K562 (cell line): Measurements from ENCODE around the gene JUN. TPM values are rescaled to one million over a fixed set of nuclear protein-coding genes. Genes with fewer than 3 reads are reported as not detected.
A peak's percentile ranks its signal among the peaks of the same experiment; 100 is the strongest.

ENCODE experiments used
- ATF1 ChIP-seq, 2 experiments: fragments of 450-650 bp in 1 of 2; IDR thresholded peaks; 2 replicates each; pipeline ENCODE4 v1.6.1; 2016; ENCODE audit warnings: missing compliant biosample characterization in 1 of 2, missing genetic modification characterization in 1 of 2
- ATF2 ChIP-seq: sonication (generic); formaldehyde crosslinking; IDR thresholded peaks from 2 replicates; pipeline ENCODE4 v1.8.1; 2022; ENCODE audit warnings: missing genetic modification reagents
- BDP1 ChIP-seq: IDR thresholded peaks from 3 replicates; pipeline ENCODE4 v1.6.1; 2011; ENCODE audit not compliant: insufficient read length, insufficient read depth
- CHD4 ChIP-seq: fragments of 200-600 bp; sonication (generic); IDR thresholded peaks from 3 replicates; pipeline ENCODE4 v1.6.1; 2012; ENCODE audit warnings: low read depth, mild to moderate bottlenecking, mixed read lengths, low read length, inconsistent platforms; ENCODE audit not compliant: insufficient read depth, insufficient replicate concordance, poor library complexity, severe bottlenecking
- E2F6 ChIP-seq, 2 experiments: IDR thresholded peaks; 2 replicates each; pipeline ENCODE4 v1.6.1; 2011; ENCODE audit warnings: borderline replicate concordance in 1 of 2, control low read depth in 1 of 2, low read depth in 1 of 2, low read length in 1 of 2, mild to moderate bottlenecking in 1 of 2, mixed read lengths in 1 of 2, moderate library complexity in 1 of 2; ENCODE audit not compliant: insufficient read depth in 1 of 2, insufficient read length in 1 of 2, poor library complexity in 1 of 2, severe bottlenecking in 1 of 2; ENCODE audit errors: extremely low read depth in 1 of 2
- FOSL1 ChIP-seq: fragments of 200-800 bp; sonication (Bioruptor generic); conservative IDR thresholded peaks from 2 replicates; pipeline ENCODE4 v1.6.1; 2016; ENCODE audit warnings: missing genetic modification characterization, missing compliant biosample characterization
- FOXK1 ChIP-seq: sonication (generic); formaldehyde crosslinking; IDR thresholded peaks from 2 replicates; pipeline ENCODE4 v1.8.0; 2022; ENCODE audit warnings: missing genetic modification reagents, mild to moderate bottlenecking, borderline replicate concordance
- HMG20A ChIP-seq: fragments of 450-650 bp; formaldehyde crosslinking; conservative IDR thresholded peaks from 2 replicates; pipeline ENCODE4 v1.4.0; 2020; ENCODE audit warnings: mild to moderate bottlenecking, mixed read lengths
- HMG20B ChIP-seq: fragments of 250-450 bp; sonication (Bioruptor Pico); IDR thresholded peaks from 2 replicates; pipeline ENCODE4 v1.5.0; 2021; ENCODE audit warnings: mild to moderate bottlenecking
- KAT8 ChIP-seq: fragments of 450-650 bp; IDR thresholded peaks from 2 replicates; pipeline ENCODE4 v1.6.1; 2016; ENCODE audit warnings: low read depth, mild to moderate bottlenecking
- KHSRP ChIP-seq: fragments of 450-650 bp; IDR thresholded peaks from 2 replicates; pipeline ENCODE4 v1.6.1; 2017
- NFATC3 ChIP-seq: fragments of 450-650 bp; IDR thresholded peaks from 2 replicates; pipeline ENCODE4 v1.6.1; 2017; ENCODE audit warnings: mild to moderate bottlenecking
- PHF8 ChIP-seq: fragments of 200-600 bp; sonication (generic); IDR thresholded peaks from 2 replicates; pipeline ENCODE4 v1.6.1; 2012; ENCODE audit warnings: mixed run types, mild to moderate bottlenecking, inconsistent platforms, low read length, moderate library complexity, borderline replicate concordance
- SIN3A ChIP-seq, 2 experiments: fragments of 150-350 bp in 1 of 2; IDR thresholded peaks; 2 replicates each; pipeline ENCODE4 v1.6.1; 2011 to 2016; ENCODE audit warnings: borderline replicate concordance in 2 of 2, low read depth in 2 of 2, low read length in 2 of 2, mild to moderate bottlenecking in 2 of 2, moderate library complexity in 2 of 2; ENCODE audit not compliant: control insufficient read depth in 1 of 2
- TAF1 ChIP-seq: IDR thresholded peaks from 2 replicates; pipeline ENCODE4 v1.6.1; 2011; ENCODE audit warnings: mild to moderate bottlenecking, low read length, moderate library complexity; ENCODE audit not compliant: insufficient read depth, control insufficient read depth, severe bottlenecking; ENCODE audit errors: extremely low read depth
- ZKSCAN3 ChIP-seq: fragments of 250-450 bp; sonication (Bioruptor Pico); IDR thresholded peaks from 2 replicates; pipeline ENCODE4 v1.4.0; 2020
- ZNF707 ChIP-seq: fragments of 250-450 bp; sonication (Bioruptor Pico); conservative IDR thresholded peaks from 2 replicates; pipeline ENCODE4 v1.8.0; 2022; ENCODE audit warnings: inconsistent platforms, mild to moderate bottlenecking, moderate library complexity
- ZNF75A ChIP-seq: fragments of 450-650 bp; formaldehyde crosslinking; IDR thresholded peaks from 2 replicates; pipeline ENCODE4 v1.4.0; 2020; ENCODE audit warnings: mild to moderate bottlenecking
- polyA plus RNA-seq, 8 experiments: library from polyadenylated mRNA; depleted of rRNA in 4 of 8; stranded (reverse) in 5 of 8; unstranded in 3 of 8; fragments of >200 nt; fragmentation: Nextera tagmentation in 2 of 8; fragmentation: Illumina TruSeq in 1 of 8; extraction: Ambion mirVana in 2 of 8; extraction: Trizol in 1 of 8; gene quantifications; 2 replicates each; pipeline versions ENCODE4 v1.2.1 to v1.2.3, GENCODE V29; 2011 to 2014; ENCODE audit warnings: inconsistent platforms in 1 of 8, missing spikeins in 1 of 8
- total RNA-seq, 7 experiments: library from RNA; depleted of rRNA in 6 of 7; stranded (reverse); fragments of >200 nt in 6 of 7; fragmentation: Illumina TruSeq in 2 of 7; extraction: Trizol in 2 of 7; gene quantifications; 2 replicates each; pipeline versions ENCODE4 v1.2.1 to v1.2.3, GENCODE V29; 2011 to 2021; ENCODE audit warnings: low replicate concordance in 1 of 7
- TF ChIP-seq, protein P1 (sequence below): fragments of 450-650 bp; formaldehyde crosslinking; conservative IDR thresholded peaks from 2 replicates; pipeline ENCODE4 v1.4.0; 2022; ENCODE audit warnings: mild to moderate bottlenecking, missing genetic modification characterization
- TF ChIP-seq, protein P2 (sequence below), 2 experiments: fragments of 450-650 bp; conservative IDR thresholded peaks; 2 replicates each; pipeline ENCODE4 v1.6.1; 2017; ENCODE audit warnings: mild to moderate bottlenecking in 2 of 2, moderate library complexity in 2 of 2

JUN gene
- total and polyA plus RNA-seq, 9 of the 15 experiments (the other 6 are each of a cell fraction or from before 2014, with no cell fraction given), result 0.32 to 23.4 (median 4.0) TPM

DNA sequence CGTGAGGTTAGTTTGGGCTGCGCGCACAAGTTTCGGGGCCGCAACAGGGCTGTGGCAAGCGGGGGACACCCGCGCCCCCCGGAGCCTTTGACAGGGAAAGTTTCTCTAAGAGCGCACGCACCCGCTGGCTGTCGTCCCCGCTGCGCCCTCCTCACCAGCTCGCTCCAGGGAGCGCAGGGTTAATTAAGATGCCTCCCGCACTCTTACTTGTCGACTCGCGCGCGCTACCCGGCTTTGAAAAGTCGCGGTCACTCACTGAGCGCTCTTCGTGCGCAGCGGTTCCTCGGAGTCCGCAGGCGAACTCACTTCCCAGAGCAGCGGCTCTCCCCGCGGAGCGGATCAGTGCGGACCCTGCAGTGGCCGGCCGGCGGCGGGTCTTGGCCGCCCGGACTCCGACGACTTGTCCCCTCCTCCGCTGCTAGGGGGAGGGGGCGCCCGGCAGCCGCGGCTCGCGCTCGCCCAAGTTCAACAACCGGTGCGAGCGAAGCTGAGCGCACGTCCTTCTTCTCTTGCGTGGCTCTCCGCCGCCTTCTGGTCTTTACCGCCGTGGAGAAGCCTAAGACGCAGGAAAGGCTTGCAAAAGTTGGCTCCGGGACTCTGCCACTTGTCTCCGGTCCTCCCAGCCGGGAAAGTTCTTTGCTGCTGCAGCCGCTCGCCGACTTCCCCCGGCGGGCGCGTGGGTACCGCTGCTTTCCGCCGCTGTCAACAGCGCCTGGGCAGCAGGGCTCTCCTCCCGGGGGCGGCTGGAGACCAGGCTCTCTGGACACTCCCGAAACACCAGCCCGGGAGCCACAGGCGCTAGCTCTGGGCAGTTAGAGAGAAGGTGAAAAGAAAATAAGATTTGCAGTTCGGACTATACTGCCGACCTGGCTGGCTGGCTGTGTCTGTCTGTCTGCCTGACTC lies 506 bp downstream of the JUN start (continued):
- TF ChIP-seq NFATC3 (no peak), KHSRP (no peak), PHF8 (peak; percentile 73), ZNF75A (CRISPR knock-in tag) (no peak), TAF1 (no peak), E2F6 (IDR thresholded peaks at IDR 0.05; ENCODE audit: borderline replicate concordance in 1 of 2, extremely low read depth in 1 of 2, insufficient read depth in 1 of 2, insufficient read length in 1 of 2, low read depth in 1 of 2, low read length in 1 of 2, poor library complexity in 1 of 2, severe bottlenecking in 1 of 2) (peak; percentile 14 to 33), HMG20B (CRISPR knock-in tag) (no peak), FOSL1 (no peak), ZKSCAN3 (CRISPR knock-in tag) (no peak), FOXK1 (CRISPR knock-in tag) (peak; percentile 34; the same call in 1 of the 2 replicates), ATF1 (CRISPR knock-in tag; IDR thresholded peaks at IDR 0.05) (no peak), ATF1 (tag; IDR thresholded peaks at IDR 0.05) (no peak), KAT8 (no peak), CHD4 (no peak), SIN3A (IDR thresholded peaks at IDR 0.05; ENCODE audit: borderline replicate concordance in 2 of 2, control insufficient read depth in 1 of 2, low read depth in 2 of 2, low read length in 2 of 2) (peak in 1 of 2 experiments; percentile 69; a peak in 2 of 4 replicates), HMG20A (CRISPR knock-in tag) (no peak), ZNF707 (CRISPR knock-in tag) (peak; percentile 44; the same call in 1 of the 2 replicates), ATF2 (CRISPR knock-in tag) (no peak), BDP1 (no peak)
- TF ChIP-seq, protein P1, sequence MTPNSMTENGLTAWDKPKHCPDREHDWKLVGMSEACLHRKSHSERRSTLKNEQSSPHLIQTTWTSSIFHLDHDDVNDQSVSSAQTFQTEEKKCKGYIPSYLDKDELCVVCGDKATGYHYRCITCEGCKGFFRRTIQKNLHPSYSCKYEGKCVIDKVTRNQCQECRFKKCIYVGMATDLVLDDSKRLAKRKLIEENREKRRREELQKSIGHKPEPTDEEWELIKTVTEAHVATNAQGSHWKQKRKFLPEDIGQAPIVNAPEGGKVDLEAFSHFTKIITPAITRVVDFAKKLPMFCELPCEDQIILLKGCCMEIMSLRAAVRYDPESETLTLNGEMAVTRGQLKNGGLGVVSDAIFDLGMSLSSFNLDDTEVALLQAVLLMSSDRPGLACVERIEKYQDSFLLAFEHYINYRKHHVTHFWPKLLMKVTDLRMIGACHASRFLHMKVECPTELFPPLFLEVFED (CRISPR knock-in tag), result peak; percentile 86; the same call in 1 of the 2 replicates
- TF ChIP-seq, protein P2, sequence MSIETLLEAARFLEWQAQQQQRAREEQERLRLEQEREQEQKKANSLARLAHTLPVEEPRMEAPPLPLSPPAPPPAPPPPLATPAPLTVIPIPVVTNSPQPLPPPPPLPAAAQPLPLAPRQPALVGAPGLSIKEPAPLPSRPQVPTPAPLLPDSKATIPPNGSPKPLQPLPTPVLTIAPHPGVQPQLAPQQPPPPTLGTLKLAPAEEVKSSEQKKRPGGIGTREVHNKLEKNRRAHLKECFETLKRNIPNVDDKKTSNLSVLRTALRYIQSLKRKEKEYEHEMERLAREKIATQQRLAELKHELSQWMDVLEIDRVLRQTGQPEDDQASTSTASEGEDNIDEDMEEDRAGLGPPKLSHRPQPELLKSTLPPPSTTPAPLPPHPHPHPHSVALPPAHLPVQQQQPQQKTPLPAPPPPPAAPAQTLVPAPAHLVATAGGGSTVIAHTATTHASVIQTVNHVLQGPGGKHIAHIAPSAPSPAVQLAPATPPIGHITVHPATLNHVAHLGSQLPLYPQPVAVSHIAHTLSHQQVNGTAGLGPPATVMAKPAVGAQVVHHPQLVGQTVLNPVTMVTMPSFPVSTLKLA (conservative IDR thresholded peaks at IDR 0.05), result no peak; a peak in 1 of 4 replicates
